ENCODE measurements around the gene TNKS1BP1. TPM values are rescaled to one million over a fixed set of nuclear protein-coding genes. Genes with fewer than 3 reads are reported as not detected.

Gene TNKS1BP1
- total and polyA plus RNA-seq, 2 of the 8 experiments (the other 6 are each of a cell fraction or from before 2014, with no cell fraction given), result 50.0 to 122 TPM

DNA sequence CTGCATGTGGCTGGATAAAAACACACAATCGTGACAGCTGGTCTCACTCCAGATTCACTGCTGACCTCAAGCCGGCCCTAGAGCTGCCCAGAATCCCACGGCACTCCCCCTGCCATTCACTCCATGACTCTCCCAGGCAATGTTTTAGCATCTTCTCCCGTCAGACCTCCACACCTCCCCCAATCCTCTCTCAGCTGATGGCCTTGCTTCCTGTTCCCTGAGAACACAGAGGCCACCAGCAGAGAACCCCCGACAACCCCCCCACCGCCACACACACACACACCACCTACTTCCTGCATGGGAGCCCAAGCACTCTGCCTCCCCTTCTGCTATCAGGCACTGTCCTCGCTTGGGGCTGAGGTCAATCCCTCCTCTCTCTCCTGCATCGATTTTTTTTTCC is 9.3 kb downstream of the TNKS1BP1 start:
- ChIA-PET CTCF (ENCODE audit: partially characterized antibody) (interaction anchor here (1.1 kb wide), 1 partner anchor 16 kb away, joined by 3 read pairs; no protein-coding TSS in a partner anchor), POLR2A (ENCODE audit: partially characterized antibody) (interaction anchor here (0.9 to 45.7 kb wide), 7 partner anchors 8 to 324 kb away, joined by 3 to 1279 read pairs (median 4); partner anchors contain the start of genes P2RX3, SSRP1 and TNKS1BP1)
- peaks cover 17% of the 10 kb centered on the region for H3K79me1 ChIP-seq (ENCODE audit: low read depth, low read length)
- peak overlapping the region; percentile 52; the same call in 1 of the 2 replicates for H2BK5ac ChIP-seq (ENCODE audit: low read depth, low read length)
- H2BK15ac ChIP-seq (ENCODE audit: low read length), result no peak overlapping the region
- WGBS, 2 experiments (ENCODE audit: extremely low coverage in 1 of 2, insufficient coverage in 1 of 2, insufficient read length in 1 of 2, insufficient replicate concordance in 2 of 2, low coverage in 1 of 2, low lambda C conversion rate in 2 of 2, missing lambda C conversion rate in 1 of 2), result 69% methylated on average over 8 of the region's 8 CpGs; no CpG with 5 or more reads in 1 of the 2 experiments
- H2BK20ac ChIP-seq (ENCODE audit: low read length), result no peak overlapping the region
- H4K8ac ChIP-seq (ENCODE audit: extremely low read depth, insufficient read depth, low read length), result no peak overlapping the region
- H3K23me2 ChIP-seq (ENCODE audit: low read depth, low read length), result peaks cover 4% of the 10 kb centered on the region; the same call in 1 of the 2 replicates
- H3K4me2 ChIP-seq (ENCODE audit: insufficient read depth in 1 of 2, low read depth in 2 of 2, low read length in 2 of 2), result peak overlapping the region in 1 of 2 experiments; percentile 16; a peak in 1 of 4 replicates
- no peak overlapping the region for H2AK5ac ChIP-seq (ENCODE audit: low read depth, low read length)
- no peak overlapping the region for H3K56ac ChIP-seq (replicated peaks; ENCODE audit: insufficient read length, low read depth, low read length)
- no peaks in the 10 kb centered on the region for H3K9me3 ChIP-seq (ENCODE audit: insufficient read depth in 2 of 2, low read depth in 1 of 2, low read length in 1 of 2)
- H3K27ac ChIP-seq (ENCODE audit: low read depth, low read length), result no peak overlapping the region
- no peak overlapping the region for H3K4ac ChIP-seq (replicated peaks; ENCODE audit: insufficient read length, low read depth, low read length)
- no peak overlapping the region for H2AFZ ChIP-seq (ENCODE audit: low read length)
- peaks cover 18 to 81% (median 54%) of the 10 kb centered on the region in 4 experiments for H3K36me3 ChIP-seq (ENCODE audit: control insufficient read depth in 2 of 4, insufficient read depth in 4 of 4, low read length in 3 of 4)
- H3K18ac ChIP-seq (ENCODE audit: extremely low read depth, low read length), result no peak overlapping the region
- peaks cover 15 to 31% (median 25%) of the 10 kb centered on the region in 4 experiments for H3K4me1 ChIP-seq (replicated peaks in 1 of 4; ENCODE audit: control insufficient read depth in 3 of 4, insufficient read depth in 4 of 4, low read length in 3 of 4)
- H2BK120ac ChIP-seq (replicated peaks; ENCODE audit: low read depth, low read length), result no peak overlapping the region
- no peak overlapping the region for H3K4me3 ChIP-seq (ENCODE audit: extremely low read depth in 1 of 4, insufficient read depth in 2 of 4, low read depth in 3 of 4, low read length in 4 of 4)
- H3K27me3 ChIP-seq (replicated peaks in 1 of 4; ENCODE audit: control insufficient read depth in 3 of 4, extremely low read depth in 1 of 4, insufficient read depth in 3 of 4, low read length in 3 of 4), result no peaks in the 10 kb centered on the region
- H3K14ac ChIP-seq (ENCODE audit: insufficient read length), result no peak overlapping the region
- H3K9ac ChIP-seq (replicated peaks in 1 of 4; ENCODE audit: extremely low read depth in 1 of 4, low read depth in 3 of 4, low read length in 3 of 4), result no peak overlapping the region
- no peak overlapping the region for H3K23ac ChIP-seq (ENCODE audit: insufficient read length)
- H4K20me1 ChIP-seq (replicated peaks in 1 of 2; ENCODE audit: control insufficient read depth in 1 of 2, insufficient read depth in 2 of 2, low read length in 2 of 2), result peaks cover 0 to 21% of the 10 kb centered on the region in 2 experiments
- H4K5ac ChIP-seq (ENCODE audit: insufficient read length, low read depth, low read length), result no peak overlapping the region
- peaks cover 0 to 13% of the 10 kb centered on the region in 2 experiments; a peak in 2 of 4 replicates for H3K79me2 ChIP-seq (ENCODE audit: control insufficient read depth in 1 of 2, insufficient read depth in 2 of 2, low read length in 2 of 2)
- DNase-seq (ENCODE audit: low read depth in 1 of 2, low spot score in 2 of 2) (no peak), FAIRE-seq (no peak)
- H4K91ac ChIP-seq (replicated peaks; ENCODE audit: insufficient read length, low read length), result no peak overlapping the region
- no peak overlapping the region for H2BK12ac ChIP-seq (ENCODE audit: low read depth, low read length)
- TF ChIP-seq TAF7 (optimal IDR thresholded peaks at IDR 0.05; ENCODE audit: borderline replicate concordance, low read depth, low read length), result no peak
- no peak for TF ChIP-seq CHD1 (IDR thresholded peaks at IDR 0.05; ENCODE audit: low read depth, low read length)
- no peak for TF ChIP-seq TEAD4 (IDR thresholded peaks at IDR 0.05; ENCODE audit: low read depth, low read length)
- TF ChIP-seq, protein P1, sequence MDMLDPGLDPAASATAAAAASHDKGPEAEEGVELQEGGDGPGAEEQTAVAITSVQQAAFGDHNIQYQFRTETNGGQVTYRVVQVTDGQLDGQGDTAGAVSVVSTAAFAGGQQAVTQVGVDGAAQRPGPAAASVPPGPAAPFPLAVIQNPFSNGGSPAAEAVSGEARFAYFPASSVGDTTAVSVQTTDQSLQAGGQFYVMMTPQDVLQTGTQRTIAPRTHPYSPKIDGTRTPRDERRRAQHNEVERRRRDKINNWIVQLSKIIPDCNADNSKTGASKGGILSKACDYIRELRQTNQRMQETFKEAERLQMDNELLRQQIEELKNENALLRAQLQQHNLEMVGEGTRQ (IDR thresholded peaks at IDR 0.05; ENCODE audit: low read length), result no peak
- no peak for TF ChIP-seq SIX5 (IDR thresholded peaks at IDR 0.05; ENCODE audit: low read depth, low read length)
- no peak for TF ChIP-seq SUZ12 (IDR thresholded peaks at IDR 0.05; ENCODE audit: low read length)
- no peak for TF ChIP-seq JUN (IDR thresholded peaks at IDR 0.05; ENCODE audit: low read depth, low read length)
- TF ChIP-seq RFX5 (IDR thresholded peaks at IDR 0.05; ENCODE audit: borderline replicate concordance, low read depth, low read length), result no peak
- no peak for TF ChIP-seq CHD2 (IDR thresholded peaks at IDR 0.05; ENCODE audit: low read length)
- no peak for TF ChIP-seq PHF8 (conservative IDR thresholded peaks at IDR 0.05; ENCODE audit: low read depth, low read length)
- TF ChIP-seq, protein P2, sequence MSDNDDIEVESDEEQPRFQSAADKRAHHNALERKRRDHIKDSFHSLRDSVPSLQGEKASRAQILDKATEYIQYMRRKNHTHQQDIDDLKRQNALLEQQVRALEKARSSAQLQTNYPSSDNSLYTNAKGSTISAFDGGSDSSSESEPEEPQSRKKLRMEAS (IDR thresholded peaks at IDR 0.05), result no peak
